H1 (cell line): ENCODE results near the gene TNFRSF1A. TPM values are rescaled to one million over a fixed set of nuclear protein-coding genes. Genes with fewer than 3 reads are reported as not detected.

Experiments used
- CTCF ChIA-PET: fragments of 300-600 bp; sonication (Branson Sonifier 250); formaldehyde crosslinking; loops from one replicate; lab custom pipeline; 2021; ENCODE audit not compliant: partially characterized antibody; lab: Charles Lee
- POLR2A ChIA-PET: fragments of 300-600 bp; sonication (Branson Sonifier 250); formaldehyde crosslinking; loops from one replicate; lab custom pipeline; 2021; ENCODE audit warnings: inconsistent platforms; ENCODE audit not compliant: partially characterized antibody; lab: Charles Lee
- DNase-seq, 2 experiments: peaks; one replicate each; pipeline versions ENCODE4 v3.0.0 to v3.0.0-alpha.2; 2010 to 2022; ENCODE audit warnings: low spot score in 2 of 2, low read depth in 1 of 2, mixed read lengths in 1 of 2
- FAIRE-seq: peaks from 2 replicates; lab custom pipeline; 2011; peaks lifted over from hg19 to GRCh38; lab: Jason Lieb, UNC
- H2AFZ ChIP-seq: 2 replicates; pipeline ENCODE4 v1.8.1; 2012; ENCODE audit warnings: low read length, inconsistent platforms
- H2AK5ac ChIP-seq: 2 replicates; pipeline ENCODE4 v1.6.1; 2013; ENCODE audit warnings: low read depth, low read length
- H2BK120ac ChIP-seq: replicated peaks from 2 replicates; pipeline ENCODE3; 2013; ENCODE audit warnings: low read depth, low read length, inconsistent platforms
- H2BK12ac ChIP-seq: 2 replicates; pipeline ENCODE4 v1.6.1; 2013; ENCODE audit warnings: low read depth, low read length
- H2BK15ac ChIP-seq: 2 replicates; pipeline ENCODE4 v1.6.1; 2013; ENCODE audit warnings: low read length
- H2BK20ac ChIP-seq: 2 replicates; pipeline ENCODE4 v1.6.1; 2013; ENCODE audit warnings: low read length
- H2BK5ac ChIP-seq: 2 replicates; pipeline ENCODE4 v1.6.1; 2013; ENCODE audit warnings: low read depth, low read length
- H3K14ac ChIP-seq: 2 replicates; pipeline ENCODE4 v1.6.1; 2013; ENCODE audit warnings: inconsistent platforms; ENCODE audit not compliant: insufficient read length
- H3K18ac ChIP-seq: 2 replicates; pipeline ENCODE4 v1.6.1; 2013; ENCODE audit warnings: low read length; ENCODE audit errors: extremely low read depth
- H3K23ac ChIP-seq: 2 replicates; pipeline ENCODE4 v1.6.1; 2013; ENCODE audit warnings: inconsistent platforms; ENCODE audit not compliant: insufficient read length
- H3K23me2 ChIP-seq: 2 replicates; pipeline ENCODE4 v1.6.1; 2013; ENCODE audit warnings: low read depth, low read length
- H3K27ac ChIP-seq: 2 replicates; pipeline ENCODE4 v1.6.1; 2011; ENCODE audit warnings: low read depth, low read length, inconsistent platforms
- H3K27me3 ChIP-seq, 4 experiments: replicated peaks in 1 of 4; 1 replicate in 1 of 4; 2 replicates in 3 of 4; pipeline versions ENCODE4 v1.6.1 to v1.8.1; 2011 to 2013; ENCODE audit warnings: low read length in 3 of 4, mild to moderate bottlenecking in 3 of 4, inconsistent platforms in 2 of 4, mixed read lengths in 2 of 4, moderate library complexity in 1 of 4; ENCODE audit not compliant: control insufficient read depth in 3 of 4, insufficient read depth in 3 of 4; ENCODE audit errors: extremely low read depth in 1 of 4
- H3K36me3 ChIP-seq, 4 experiments: 2 replicates each; pipeline versions ENCODE4 v1.6.1 to v1.8.1; 2011 to 2013; ENCODE audit warnings: mild to moderate bottlenecking in 4 of 4, low read length in 3 of 4, moderate library complexity in 2 of 4, control low read depth in 1 of 4, inconsistent platforms in 1 of 4; ENCODE audit not compliant: insufficient read depth in 4 of 4, control insufficient read depth in 2 of 4
- H3K4ac ChIP-seq: replicated peaks from 2 replicates; pipeline ENCODE3; 2013; ENCODE audit warnings: low read length, low read depth, mixed read lengths, inconsistent platforms; ENCODE audit not compliant: insufficient read length
- H3K4me1 ChIP-seq, 4 experiments: replicated peaks in 1 of 4; 1 replicate in 1 of 4; 2 replicates in 3 of 4; pipeline versions ENCODE4 v1.6.1 to v1.8.1; 2011 to 2013; ENCODE audit warnings: low read length in 3 of 4, inconsistent platforms in 2 of 4, mixed read lengths in 1 of 4; ENCODE audit not compliant: insufficient read depth in 4 of 4, control insufficient read depth in 3 of 4
- H3K4me2 ChIP-seq, 2 experiments: 2 replicates each; pipeline versions ENCODE4 v1.6.1 to v1.8.1; 2011 to 2013; ENCODE audit warnings: low read depth in 2 of 2, low read length in 2 of 2, control low read depth in 1 of 2, inconsistent platforms in 1 of 2, mild to moderate bottlenecking in 1 of 2; ENCODE audit not compliant: insufficient read depth in 1 of 2
- H3K4me3 ChIP-seq, 4 experiments: fragments of 200-600, 300-600 bp in 1 of 4; sonication (generic), shearing (Covaris generic), sonication (Bioruptor Twin) in 1 of 4; 2 replicates each; pipeline versions ENCODE4 v1.5.1 to v1.8.1; 2011 to 2016; ENCODE audit warnings: low read length in 4 of 4, low read depth in 3 of 4, control low read depth in 2 of 4, inconsistent platforms in 2 of 4, mild to moderate bottlenecking in 2 of 4, mixed read lengths in 1 of 4, moderate library complexity in 1 of 4; ENCODE audit not compliant: insufficient read depth in 2 of 4; ENCODE audit errors: extremely low read depth in 1 of 4
- H3K56ac ChIP-seq: replicated peaks from 2 replicates; pipeline ENCODE3; 2013; ENCODE audit warnings: low read depth, mild to moderate bottlenecking, mixed read lengths, low read length, inconsistent platforms; ENCODE audit not compliant: insufficient read length
- H3K79me1 ChIP-seq: 2 replicates; pipeline ENCODE4 v1.6.1; 2013; ENCODE audit warnings: low read depth, low read length, control low read depth
- H3K79me2 ChIP-seq, 2 experiments: 2 replicates each; pipeline versions ENCODE4 v1.6.1 to v1.8.1; 2012 to 2013; ENCODE audit warnings: low read length in 2 of 2, mild to moderate bottlenecking in 2 of 2, inconsistent platforms in 1 of 2; ENCODE audit not compliant: insufficient read depth in 2 of 2, control insufficient read depth in 1 of 2
- H3K9ac ChIP-seq, 4 experiments: replicated peaks in 1 of 4; 1 replicate in 1 of 4; 2 replicates in 3 of 4; pipeline versions ENCODE4 v1.6.1 to v1.8.1; 2011 to 2013; ENCODE audit warnings: low read depth in 3 of 4, low read length in 3 of 4, control low read depth in 2 of 4, mild to moderate bottlenecking in 2 of 4, moderate library complexity in 2 of 4, inconsistent platforms in 1 of 4; ENCODE audit errors: extremely low read depth in 1 of 4
- H3K9me3 ChIP-seq, 2 experiments: 2 replicates each; pipeline versions ENCODE4 v1.6.1 to v1.8.1; 2012 to 2013; ENCODE audit warnings: mild to moderate bottlenecking in 2 of 2, moderate library complexity in 2 of 2, control low read depth in 1 of 2, inconsistent platforms in 1 of 2, low read depth in 1 of 2, low read length in 1 of 2, mixed read lengths in 1 of 2; ENCODE audit not compliant: insufficient read depth in 2 of 2
- H4K20me1 ChIP-seq, 2 experiments: replicated peaks in 1 of 2; 2 replicates each; pipeline versions ENCODE3 to v1.8.1; 2011 to 2013; ENCODE audit warnings: inconsistent platforms in 2 of 2, low read length in 2 of 2, mild to moderate bottlenecking in 1 of 2; ENCODE audit not compliant: insufficient read depth in 2 of 2, control insufficient read depth in 1 of 2
- H4K5ac ChIP-seq: 2 replicates; pipeline ENCODE4 v1.6.1; 2013; ENCODE audit warnings: low read length, low read depth, mixed read lengths, inconsistent platforms; ENCODE audit not compliant: insufficient read length
- H4K8ac ChIP-seq: 2 replicates; pipeline ENCODE4 v1.8.0; 2013; ENCODE audit warnings: mild to moderate bottlenecking, moderate library complexity, low read length, inconsistent platforms; ENCODE audit not compliant: insufficient read depth; ENCODE audit errors: extremely low read depth
- H4K91ac ChIP-seq: replicated peaks from 2 replicates; pipeline ENCODE3; 2013; ENCODE audit warnings: low read length, mixed read lengths, inconsistent platforms; ENCODE audit not compliant: insufficient read length
- ASH2L ChIP-seq: fragments of 200-600, 300-600 bp; sonication (generic); IDR thresholded peaks from one replicate; pipeline ENCODE4 v1.7.1; 2017; ENCODE audit warnings: low read length
- CBX5 ChIP-seq: fragments of 300-800, 300-1000 bp; sonication (generic); IDR thresholded peaks from 2 replicates; pipeline ENCODE4 v1.7.1; 2016; ENCODE audit warnings: antibody characterized with exemption, low read length, low read depth
- CBX8 ChIP-seq: fragments of 300-800, 300-1000 bp; sonication (generic); IDR thresholded peaks from 2 replicates; pipeline ENCODE4 v1.7.1; 2016; ENCODE audit warnings: low read depth, low read length, borderline replicate concordance
- CHD1 ChIP-seq: IDR thresholded peaks from 2 replicates; pipeline ENCODE4 v1.6.1; 2012; ENCODE audit warnings: low read depth, low read length, improper control_type of control experiment
- NRF1 ChIP-seq: IDR thresholded peaks from 2 replicates; pipeline ENCODE4 v1.6.1; 2011; ENCODE audit warnings: mild to moderate bottlenecking, low read depth, low read length, improper control_type of control experiment
- RAD21 ChIP-seq, 2 experiments: IDR thresholded peaks in 1 of 2; conservative IDR thresholded peaks in 1 of 2; 2 replicates each; pipeline ENCODE4 v1.6.1; 2011; ENCODE audit warnings: low read depth in 2 of 2, low read length in 2 of 2, improper control_type of control experiment in 1 of 2, inconsistent platforms in 1 of 2, mild to moderate bottlenecking in 1 of 2, moderate library complexity in 1 of 2
- SIRT6 ChIP-seq: IDR thresholded peaks from one replicate; pipeline ENCODE4 v1.7.1; 2012; ENCODE audit warnings: low read length, inconsistent platforms
- TAF1 ChIP-seq: IDR thresholded peaks from 2 replicates; pipeline ENCODE4 v1.6.1; 2011; ENCODE audit warnings: mild to moderate bottlenecking, low read depth, low read length
- TCF12 ChIP-seq: IDR thresholded peaks from 2 replicates; pipeline ENCODE4 v1.6.1; 2011; ENCODE audit warnings: low read depth, mild to moderate bottlenecking, low read length
- WGBS, 2 experiments: shearing (Covaris generic) in 1 of 2; methylation state at CpG; one replicate each; pipeline versions ENCODE4 v1.1.6 to v1.1.7; 2013 to 2015; ENCODE audit warnings: low lambda C conversion rate in 2 of 2, mixed read lengths in 2 of 2, inconsistent platforms in 1 of 2, low coverage in 1 of 2, missing lambda C conversion rate in 1 of 2; ENCODE audit not compliant: insufficient replicate concordance in 2 of 2, insufficient coverage in 1 of 2, insufficient read length in 1 of 2; ENCODE audit errors: extremely low coverage in 1 of 2, missing lambda C conversion rate in 1 of 2; 5-methylcytosine and 5-hydroxymethylcytosine counted together
- polyA plus RNA-seq, 7 experiments: library from polyadenylated mRNA; depleted of rRNA in 3 of 7; stranded (reverse) in 5 of 7; unstranded in 2 of 7; fragments of >200 nt in 5 of 7; fragments of 200-250 nt in 2 of 7; gene quantifications; 1 replicate in 5 of 7; 2 replicates in 1 of 7; 4 replicates in 1 of 7; pipeline versions ENCODE4 v1.2.1 to v1.2.3, GENCODE V29; 2011 to 2013; ENCODE audit warnings: missing spikeins in 2 of 7, mixed read lengths in 2 of 7
- total RNA-seq: library from RNA; stranded (reverse); fragmentation: NEBNext Ultra II Directional; extraction: Animal tissue kit (Norgen Biotek cat#: 25700); gene quantifications from 2 replicates; pipeline ENCODE4 v1.2.1, GENCODE V29; 2021
- TF ChIP-seq, protein P1 (sequence below): IDR thresholded peaks from 2 replicates; pipeline ENCODE4 v1.6.1; 2012; ENCODE audit warnings: low read length, inconsistent platforms

TNFRSF1A gene
- total and polyA plus RNA-seq, 2 of the 8 experiments (the other 6 are each of a cell fraction or from before 2014, with no cell fraction given): 28.7 to 42.1 TPM

DNA sequence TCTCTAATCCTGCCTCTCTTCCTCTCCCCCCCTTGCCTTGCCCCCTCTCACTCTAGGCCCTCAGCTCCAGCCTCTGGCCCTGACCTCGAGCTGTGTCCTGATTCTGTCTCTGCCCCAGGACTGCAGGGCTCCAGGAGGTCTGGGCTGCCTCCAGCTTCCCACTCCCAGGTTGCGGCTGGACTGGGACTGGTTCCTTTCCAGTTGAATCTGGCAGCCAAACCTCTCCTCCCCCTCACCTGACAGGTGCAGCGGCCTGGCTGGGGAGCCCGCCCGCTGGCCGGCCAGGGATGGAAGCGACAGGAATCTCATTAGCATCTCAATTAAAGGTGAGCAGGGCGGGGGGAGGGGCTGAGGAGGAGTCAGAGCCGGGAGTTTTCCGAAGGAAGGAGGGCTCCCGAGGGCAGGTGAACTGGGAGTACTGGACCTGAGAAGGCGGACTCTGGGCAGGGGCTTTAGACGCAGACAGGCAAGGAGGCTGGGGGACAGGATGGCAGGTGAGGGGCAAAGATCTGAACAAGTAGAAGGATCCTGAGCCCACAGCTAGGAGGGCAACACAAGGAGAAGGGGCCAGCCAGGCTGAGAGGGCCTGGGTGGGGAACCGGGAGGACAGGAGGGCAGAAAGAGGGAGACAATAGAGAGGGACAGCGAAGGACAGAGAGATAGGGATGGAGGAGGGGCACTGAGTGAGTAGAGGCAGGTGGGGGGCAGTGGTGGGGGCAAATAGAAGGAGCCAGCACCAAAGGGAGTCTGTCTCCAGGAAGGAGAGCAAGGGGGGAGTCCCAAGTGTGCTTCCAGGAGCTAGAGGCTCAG lies 33.6 kb upstream of the TNFRSF1A start, which contains the start of gene SCNN1A:
SCNN1A (minus strand) TSS at position 295 of the 810 bp plus-strand sequence. CDS start 780 bp downstream, outside the sequence.
- H2AFZ ChIP-seq: no peak within 1 kb of the TSS
- no peaks in the 10 kb centered on the region for H3K36me3 ChIP-seq
- H2BK15ac ChIP-seq: peak within 1 kb of the TSS; percentile 99
- no peaks in the 10 kb centered on the region for H3K27me3 ChIP-seq
- H3K56ac ChIP-seq: peak within 1 kb of the TSS; percentile 96
- peak; percentile 82 to 85 for DNase-seq
- H3K4ac ChIP-seq: peak within 1 kb of the TSS; percentile 96
- H4K91ac ChIP-seq: peak within 1 kb of the TSS; percentile 96
- peak within 1 kb of the TSS; percentile 98 for H4K5ac ChIP-seq
- peaks cover 9 to 54% (median 38%) of the 10 kb centered on the region in 4 experiments for H3K4me1 ChIP-seq
- peak within 1 kb of the TSS; percentile 90 for H4K8ac ChIP-seq
- peak within 1 kb of the TSS; percentile 82 for H2BK120ac ChIP-seq
- peak within 1 kb of the TSS; percentile 43 for H3K14ac ChIP-seq
- H3K79me2 ChIP-seq: peaks cover 13 to 42% of the 10 kb centered on the region in 2 experiments
- peak within 1 kb of the TSS; percentile 98 for H2AK5ac ChIP-seq
- peak within 1 kb of the TSS; percentile 64 to 92 (median 76) for H3K9ac ChIP-seq
- WGBS, 2 experiments: 1% methylated on average over 12 of the region's 15 CpGs; no CpG with 5 or more reads in 1 of the 2 experiments
- peaks cover 33% of the 10 kb centered on the region for H3K23me2 ChIP-seq
- peak within 1 kb of the TSS; percentile 99 for H2BK12ac ChIP-seq
- peak within 1 kb of the TSS; percentile 100 for H3K18ac ChIP-seq
- H3K23ac ChIP-seq: no peak within 1 kb of the TSS
- peaks cover 10% of the 10 kb centered on the region for H3K79me1 ChIP-seq
- H4K20me1 ChIP-seq: peaks cover 0 to 3% of the 10 kb centered on the region in 2 experiments
- POLR2A ChIA-PET: interaction anchor here (0.6 to 17.2 kb wide), 32 partner anchors 8 to 164 kb away, joined by 3 to 259 read pairs (median 4); partner anchors contain the start of genes CD27, GAPDH, LTBR and TAPBPL
- no peaks in the 10 kb centered on the region for H3K9me3 ChIP-seq
- peak within 1 kb of the TSS; percentile 64 to 84 (median 74) for H3K4me3 ChIP-seq
- CTCF ChIA-PET: interaction anchor here (0.6 to 7.4 kb wide), 18 partner anchors 8 to 903 kb away, joined by 3 to 66 read pairs (median 5); partner anchors contain the start of gene LTBR
- peak within 1 kb of the TSS; percentile 92 for H3K27ac ChIP-seq
- FAIRE-seq: no peak
- peak within 1 kb of the TSS; percentile 100 for H2BK5ac ChIP-seq
- peak within 1 kb of the TSS; percentile 96 for H2BK20ac ChIP-seq
- H3K4me2 ChIP-seq: peak within 1 kb of the TSS; percentile 91 to 100
- no peak for TF ChIP-seq CBX5
- no peak for TF ChIP-seq NRF1
- TF ChIP-seq, protein P1, sequence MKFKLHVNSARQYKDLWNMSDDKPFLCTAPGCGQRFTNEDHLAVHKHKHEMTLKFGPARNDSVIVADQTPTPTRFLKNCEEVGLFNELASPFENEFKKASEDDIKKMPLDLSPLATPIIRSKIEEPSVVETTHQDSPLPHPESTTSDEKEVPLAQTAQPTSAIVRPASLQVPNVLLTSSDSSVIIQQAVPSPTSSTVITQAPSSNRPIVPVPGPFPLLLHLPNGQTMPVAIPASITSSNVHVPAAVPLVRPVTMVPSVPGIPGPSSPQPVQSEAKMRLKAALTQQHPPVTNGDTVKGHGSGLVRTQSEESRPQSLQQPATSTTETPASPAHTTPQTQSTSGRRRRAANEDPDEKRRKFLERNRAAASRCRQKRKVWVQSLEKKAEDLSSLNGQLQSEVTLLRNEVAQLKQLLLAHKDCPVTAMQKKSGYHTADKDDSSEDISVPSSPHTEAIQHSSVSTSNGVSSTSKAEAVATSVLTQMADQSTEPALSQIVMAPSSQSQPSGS: no peak; the same call in 1 of the 2 replicates
- TF ChIP-seq TAF1: peak; percentile 90
- TF ChIP-seq ASH2L: peak; percentile 86
- peak; percentile 98 for TF ChIP-seq TCF12
- TF ChIP-seq RAD21 (IDR thresholded peaks at IDR 0.05 in 1 of 2, conservative IDR thresholded peaks at IDR 0.05 in 1 of 2; ENCODE audit: low read depth in 2 of 2, low read length in 2 of 2): peak in 1 of 2 experiments; percentile 6; a peak in 2 of 4 replicates
- TF ChIP-seq CHD1: no peak
- no peak for TF ChIP-seq CBX8
- TF ChIP-seq SIRT6: no peak
